Measurements from ENCODE around the gene SP3.

DNA sequence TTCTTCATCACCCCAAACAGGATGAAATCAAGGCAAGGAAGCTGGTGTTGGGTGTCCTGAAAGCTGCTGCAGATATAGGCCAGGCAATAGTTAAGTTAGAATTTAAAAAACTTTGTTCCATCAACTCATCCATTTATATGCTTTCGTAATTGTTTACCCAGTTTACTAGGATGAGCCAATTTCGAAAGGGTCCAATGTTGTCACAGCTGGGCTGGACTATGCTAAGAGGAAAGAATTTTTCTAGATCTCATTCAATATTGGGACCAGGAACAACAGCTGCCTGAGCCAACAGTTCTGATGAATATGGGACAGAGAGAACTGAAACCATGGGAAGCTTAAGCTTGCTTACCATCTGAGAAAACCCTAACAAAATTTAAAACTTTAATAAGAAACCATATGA lies 21.6 kb upstream of the SP3 start:
- peak in 1 of 2 donors; percentile 59 for TF ChIP-seq POLR2AphosphoS5 (IDR thresholded peaks at IDR 0.05)
- TF ChIP-seq, protein P1, sequence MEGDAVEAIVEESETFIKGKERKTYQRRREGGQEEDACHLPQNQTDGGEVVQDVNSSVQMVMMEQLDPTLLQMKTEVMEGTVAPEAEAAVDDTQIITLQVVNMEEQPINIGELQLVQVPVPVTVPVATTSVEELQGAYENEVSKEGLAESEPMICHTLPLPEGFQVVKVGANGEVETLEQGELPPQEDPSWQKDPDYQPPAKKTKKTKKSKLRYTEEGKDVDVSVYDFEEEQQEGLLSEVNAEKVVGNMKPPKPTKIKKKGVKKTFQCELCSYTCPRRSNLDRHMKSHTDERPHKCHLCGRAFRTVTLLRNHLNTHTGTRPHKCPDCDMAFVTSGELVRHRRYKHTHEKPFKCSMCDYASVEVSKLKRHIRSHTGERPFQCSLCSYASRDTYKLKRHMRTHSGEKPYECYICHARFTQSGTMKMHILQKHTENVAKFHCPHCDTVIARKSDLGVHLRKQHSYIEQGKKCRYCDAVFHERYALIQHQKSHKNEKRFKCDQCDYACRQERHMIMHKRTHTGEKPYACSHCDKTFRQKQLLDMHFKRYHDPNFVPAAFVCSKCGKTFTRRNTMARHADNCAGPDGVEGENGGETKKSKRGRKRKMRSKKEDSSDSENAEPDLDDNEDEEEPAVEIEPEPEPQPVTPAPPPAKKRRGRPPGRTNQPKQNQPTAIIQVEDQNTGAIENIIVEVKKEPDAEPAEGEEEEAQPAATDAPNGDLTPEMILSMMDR (IDR thresholded peaks at IDR 0.05) = no peak

All from esophagus muscularis mucosa (tissue), 3 donors.